DOHH2 (cell line): ENCODE results near the gene TMEM44.

Source experiments
- H3F3A ChIP-seq: fragments of 200-600 bp; sonication (generic), shearing (Covaris generic); 2 replicates; pipeline ENCODE4 v1.6.0; 2016; ENCODE audit warnings: antibody characterized with exemption, mild to moderate bottlenecking; ENCODE audit not compliant: control insufficient read depth, insufficient read depth
- H3K27ac ChIP-seq: fragments of 200-600 bp; sonication (generic); 2 replicates; pipeline ENCODE4 v1.5.1; 2014; ENCODE audit warnings: low read depth, mild to moderate bottlenecking, low read length, moderate library complexity
- H3K27me3 ChIP-seq: fragments of 200-600 bp; sonication (generic); 2 replicates; pipeline ENCODE4 v1.6.1; 2014; ENCODE audit warnings: mild to moderate bottlenecking, low read length, mixed read lengths; ENCODE audit not compliant: control insufficient read depth
- H3K36me3 ChIP-seq: fragments of 200-600 bp; sonication (generic); 2 replicates; pipeline ENCODE4 v1.6.1; 2014; ENCODE audit warnings: mild to moderate bottlenecking, low read length, moderate library complexity, mixed read lengths; ENCODE audit not compliant: control insufficient read depth
- H3K4me1 ChIP-seq: fragments of 200-600 bp; sonication (generic); 2 replicates; pipeline ENCODE4 v1.6.1; 2014; ENCODE audit warnings: mild to moderate bottlenecking, low read length, mixed read lengths; ENCODE audit not compliant: control insufficient read depth
- H3K4me2 ChIP-seq: fragments of 200-600 bp; sonication (generic); 2 replicates; pipeline ENCODE4 v1.6.0; 2014; ENCODE audit warnings: mild to moderate bottlenecking, low read length, moderate library complexity
- H3K4me3 ChIP-seq: fragments of 200-600 bp; sonication (generic); 2 replicates; pipeline ENCODE4 v1.5.1; 2014; ENCODE audit warnings: mild to moderate bottlenecking, low read length, mixed read lengths
- H3K79me2 ChIP-seq: fragments of 200-600 bp; sonication (generic); 2 replicates; pipeline ENCODE4 v1.6.1; 2014; ENCODE audit warnings: mild to moderate bottlenecking, low read length, mixed read lengths; ENCODE audit not compliant: control insufficient read depth
- H3K9me2 ChIP-seq: fragments of 200-600 bp; sonication (generic); replicated peaks from 2 replicates; pipeline ENCODE4 v1.6.1; 2014; ENCODE audit warnings: mild to moderate bottlenecking, low read length, mixed read lengths; ENCODE audit not compliant: control insufficient read depth
- H3K9me3 ChIP-seq: fragments of 200-600 bp; sonication (generic); 2 replicates; pipeline ENCODE4 v1.6.1; 2014; ENCODE audit warnings: antibody characterized with exemption, low read length, mixed read lengths; ENCODE audit not compliant: control insufficient read depth, insufficient read depth
- H4K20me1 ChIP-seq: fragments of 200-600 bp; sonication (generic); 2 replicates; pipeline ENCODE4 v1.6.0; 2014; ENCODE audit warnings: low read depth, mild to moderate bottlenecking, antibody characterized with exemption, low read length, moderate library complexity; ENCODE audit not compliant: control insufficient read depth, insufficient read depth
- EZH2phosphoT487 ChIP-seq: fragments of 200-600 bp; sonication (generic); IDR thresholded peaks from 2 replicates; pipeline ENCODE4 v1.6.1; 2017; ENCODE audit warnings: borderline replicate concordance, mild to moderate bottlenecking, antibody characterized with exemption, low read length, moderate library complexity, mixed read lengths
- TF ChIP-seq, protein P1 (sequence below): fragments of 200-600 bp; sonication (generic); IDR thresholded peaks from one replicate; pipeline ENCODE4 v1.5.1; 2014; ENCODE audit warnings: antibody characterized with exemption, mild to moderate bottlenecking, low read depth, low read length; ENCODE audit not compliant: poor library complexity, severe bottlenecking

TMEM44 gene

DNA sequence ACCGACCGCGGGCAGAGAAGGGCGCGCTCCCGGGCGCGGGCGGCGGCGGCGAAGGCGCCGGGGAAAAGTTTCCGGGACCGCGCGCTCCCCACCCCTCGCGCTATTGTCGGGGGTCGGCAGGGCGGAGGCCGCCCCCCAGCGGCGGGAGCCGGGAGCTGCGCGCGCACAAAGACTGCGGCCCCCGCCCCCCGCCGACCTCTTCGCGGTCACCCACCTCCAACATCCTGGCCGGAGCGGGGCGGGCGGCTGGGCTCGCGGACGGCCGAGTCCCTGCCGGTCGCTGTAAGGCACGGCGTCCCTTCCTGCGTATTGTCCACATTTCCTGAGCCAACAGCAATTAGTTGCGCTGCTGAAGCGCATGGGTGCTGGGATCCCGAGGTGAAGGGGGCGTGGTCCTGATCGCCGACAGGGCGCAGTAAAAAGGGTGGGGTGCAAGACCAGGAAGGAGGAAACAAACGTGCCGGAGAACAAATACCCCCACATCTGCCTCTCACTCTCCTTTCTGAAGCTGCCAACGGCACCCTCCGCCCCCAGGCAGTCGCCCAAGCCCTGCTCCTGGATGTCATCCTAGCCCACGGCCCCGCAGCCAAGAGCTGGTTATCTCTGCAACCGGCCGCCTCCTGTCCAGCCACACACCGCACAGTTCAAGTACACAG is at the start of gene TMEM44:
TMEM44 (minus strand) TSS at position 71 of the 656 bp plus-strand sequence. CDS start 204 bp downstream, outside the sequence.
- Histone ChIP-seq H3K9me3 (peaks cover 6% of the 10 kb centered on the region; the same call in 1 of the 2 replicates), H4K20me1 (no peaks in the 10 kb centered on the region), H3K4me3 (peak within 1 kb of the TSS; percentile 93), H3K27me3 (no peaks in the 10 kb centered on the region), H3K4me1 (peaks cover 10% of the 10 kb centered on the region; the same call in 1 of the 2 replicates), H3K79me2 (no peaks in the 10 kb centered on the region; the same call in 1 of the 2 replicates), H3K36me3 (peaks cover 2% of the 10 kb centered on the region; the same call in 1 of the 2 replicates), H3K9me2 (no peaks in the 10 kb centered on the region), H3K27ac (no peak within 1 kb of the TSS), H3F3A (no peaks in the 10 kb centered on the region), H3K4me2 (peak within 1 kb of the TSS; percentile 96)
- no peak for TF ChIP-seq EZH2phosphoT487
- TF ChIP-seq, protein P1, sequence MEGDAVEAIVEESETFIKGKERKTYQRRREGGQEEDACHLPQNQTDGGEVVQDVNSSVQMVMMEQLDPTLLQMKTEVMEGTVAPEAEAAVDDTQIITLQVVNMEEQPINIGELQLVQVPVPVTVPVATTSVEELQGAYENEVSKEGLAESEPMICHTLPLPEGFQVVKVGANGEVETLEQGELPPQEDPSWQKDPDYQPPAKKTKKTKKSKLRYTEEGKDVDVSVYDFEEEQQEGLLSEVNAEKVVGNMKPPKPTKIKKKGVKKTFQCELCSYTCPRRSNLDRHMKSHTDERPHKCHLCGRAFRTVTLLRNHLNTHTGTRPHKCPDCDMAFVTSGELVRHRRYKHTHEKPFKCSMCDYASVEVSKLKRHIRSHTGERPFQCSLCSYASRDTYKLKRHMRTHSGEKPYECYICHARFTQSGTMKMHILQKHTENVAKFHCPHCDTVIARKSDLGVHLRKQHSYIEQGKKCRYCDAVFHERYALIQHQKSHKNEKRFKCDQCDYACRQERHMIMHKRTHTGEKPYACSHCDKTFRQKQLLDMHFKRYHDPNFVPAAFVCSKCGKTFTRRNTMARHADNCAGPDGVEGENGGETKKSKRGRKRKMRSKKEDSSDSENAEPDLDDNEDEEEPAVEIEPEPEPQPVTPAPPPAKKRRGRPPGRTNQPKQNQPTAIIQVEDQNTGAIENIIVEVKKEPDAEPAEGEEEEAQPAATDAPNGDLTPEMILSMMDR: peak; percentile 70

GRCh38 chr3:194682694-194683310 is 49.6 kb upstream of the TMEM44 start:
- H3K4me2 ChIP-seq: no peak overlapping the region
- H3K4me1 ChIP-seq: peaks cover 37% of the 10 kb centered on the region
- H3K9me2 ChIP-seq: no peaks in the 10 kb centered on the region
- H3K4me3 ChIP-seq: no peak overlapping the region
- H3K27me3 ChIP-seq: peaks cover 22% of the 10 kb centered on the region
- H3K79me2 ChIP-seq: peaks cover 11% of the 10 kb centered on the region
- no peaks in the 10 kb centered on the region for H3K9me3 ChIP-seq
- TF ChIP-seq, protein P1: peak; percentile 93
- no peak for TF ChIP-seq EZH2phosphoT487
- no peaks in the 10 kb centered on the region for H4K20me1 ChIP-seq
- no peak overlapping the region for H3K27ac ChIP-seq
- no peaks in the 10 kb centered on the region for H3K36me3 ChIP-seq
- no peaks in the 10 kb centered on the region for H3F3A ChIP-seq

- no peaks in the 10 kb centered on the region for H4K20me1 ChIP-seq
- H3K27ac ChIP-seq: no peak overlapping the region
- peaks cover 11% of the 10 kb centered on the region for H3K79me2 ChIP-seq
- H3K27me3 ChIP-seq: peaks cover 22% of the 10 kb centered on the region
- peaks cover 32% of the 10 kb centered on the region for H3K4me1 ChIP-seq
- H3K36me3 ChIP-seq: no peaks in the 10 kb centered on the region
- no peaks in the 10 kb centered on the region for H3K9me2 ChIP-seq
- no peaks in the 10 kb centered on the region for H3F3A ChIP-seq
- no peak overlapping the region for H3K4me3 ChIP-seq
- TF ChIP-seq EZH2phosphoT487: no peak
- TF ChIP-seq, protein P1: no peak
- H3K4me2 ChIP-seq: no peak overlapping the region
- no peaks in the 10 kb centered on the region for H3K9me3 ChIP-seq
Observed at GRCh38 chr3:194682189-194682693, 49.0 kb upstream of the TMEM44 start.
